T-helper 22 cell (primary cell): ENCODE results near the gene ADCY7.

Experiments
- DNase-seq: peaks from one replicate; pipeline ENCODE4 v3.0.0-alpha.2; 2020; ENCODE audit warnings: low read depth

ADCY7 gene

GRCh38 chr16:50267651-50268050 is 1.3 kb downstream of the ADCY7 start:
- no peak for DNase-seq

- no peak for DNase-seq
These were observed 2.0 kb downstream of the ADCY7 start for GRCh38 chr16:50268352-50268751.

- DNase-seq, result no peak
These were observed 2.8 kb downstream of the ADCY7 start for GRCh38 chr16:50269061-50269705.

GRCh38 chr16:50269769-50270509 is 3.6 kb downstream of the ADCY7 start:
- DNase-seq, result no peak

GRCh38 chr16:50270510-50271147 is 4.3 kb downstream of the ADCY7 start:
- DNase-seq, result no peak

- DNase-seq, result no peak
These were observed 5.0 kb downstream of the ADCY7 start for GRCh38 chr16:50271148-50272041.

GRCh38 chr16:50272111-50272571 is 5.8 kb downstream of the ADCY7 start:
- DNase-seq, result no peak

GRCh38 chr16:50272687-50273381 is 6.5 kb downstream of the ADCY7 start:
- no peak for DNase-seq

GRCh38 chr16:50273382-50273690 is 7.0 kb downstream of the ADCY7 start:
- no peak for DNase-seq

GRCh38 chr16:50273888-50274325 is 7.6 kb downstream of the ADCY7 start:
- no peak for DNase-seq

- peak; percentile 43 for DNase-seq
These were observed 8.2 kb downstream of the ADCY7 start for GRCh38 chr16:50274326-50275097.

GRCh38 chr16:50275098-50275415 is 8.7 kb downstream of the ADCY7 start:
- no peak for DNase-seq

- DNase-seq, result no peak
These were observed 9.3 kb downstream of the ADCY7 start for GRCh38 chr16:50275428-50276325.

- DNase-seq, result no peak
These were observed 9.9 kb downstream of the ADCY7 start for GRCh38 chr16:50276326-50276640.

GRCh38 chr16:50276801-50277555 is 10.6 kb downstream of the ADCY7 start:
- DNase-seq, result no peak

- DNase-seq, result no peak
These were observed 11.9 kb downstream of the ADCY7 start for GRCh38 chr16:50278251-50278650.

GRCh38 chr16:50279504-50279865 is 13.1 kb downstream of the ADCY7 start:
- DNase-seq, result no peak

GRCh38 chr16:50280932-50281331 is 14.6 kb downstream of the ADCY7 start:
- DNase-seq, result no peak

GRCh38 chr16:50281391-50282009 is 15.1 kb downstream of the ADCY7 start:
- no peak for DNase-seq
